B cell (primary cell): ENCODE data around the gene PTPRG. TPM values are rescaled to one million over a fixed set of nuclear protein-coding genes. Genes with fewer than 3 reads are reported as not detected.

Experiments
- ATAC-seq: fragments of 200-7000 bp; cut with Tn5 transposase; one replicate; pipeline ENCODE4 v1.10.0; 2021; ENCODE audit warnings: low read depth, mild to moderate bottlenecking, moderate number of reproducible peaks, moderate library complexity
- CTCF ChIA-PET: fragments of 350-600 bp; sonication (Branson Sonifier 250); formaldehyde crosslinking; loops from one replicate; lab custom pipeline; 2021; ENCODE audit warnings: antibody characterized with exemption, inconsistent platforms; lab: Charles Lee
- POLR2A ChIA-PET: fragments of 350-600 bp; sonication (Branson Sonifier 250); formaldehyde crosslinking; loops from one replicate; lab custom pipeline; 2021; ENCODE audit warnings: antibody characterized with exemption; lab: Charles Lee
- DNase-seq: peaks from one replicate; pipeline ENCODE4 v3.0.0; 2013
- H2AFZ ChIP-seq: 2 replicates; pipeline ENCODE4 v1.6.1; 2012; ENCODE audit warnings: mild to moderate bottlenecking, low read depth, low read length; ENCODE audit not compliant: insufficient read depth, poor library complexity, severe bottlenecking
- H3K27ac ChIP-seq, 2 donors: 1 replicate in 1 of 2; 2 replicates in 1 of 2; pipeline ENCODE4 v1.5.1; 2012 to 2013; ENCODE audit warnings: low read length in 2 of 2, mild to moderate bottlenecking in 2 of 2, moderate library complexity in 1 of 2
- H3K27me3 ChIP-seq, 4 experiments: fragments of 200-600 bp in 1 of 4; sonication (generic) in 1 of 4; replicated peaks in 1 of 4; 1 replicate in 2 of 4; 2 replicates in 2 of 4; pipeline versions ENCODE4 v1.6.1 to v1.7.0; 2013 to 2016; ENCODE audit warnings: low read length in 3 of 4, mild to moderate bottlenecking in 2 of 4, mixed read lengths in 1 of 4, moderate library complexity in 1 of 4; ENCODE audit not compliant: insufficient read depth in 4 of 4, control insufficient read depth in 3 of 4; ENCODE audit errors: control extremely low read depth in 1 of 4
- H3K36me3 ChIP-seq, 2 experiments: replicated peaks in 1 of 2; 1 replicate in 1 of 2; 2 replicates in 1 of 2; pipeline versions ENCODE4 v1.6.1 to v1.7.1; 2013; ENCODE audit warnings: low read length in 1 of 2; ENCODE audit not compliant: insufficient read depth in 2 of 2, control insufficient read depth in 1 of 2; ENCODE audit errors: control extremely low read depth in 1 of 2, extremely low read depth in 1 of 2
- H3K4me1 ChIP-seq, 2 donors: fragments of 200-600 bp in 1 of 2; sonication (generic) in 1 of 2; 1 replicate in 1 of 2; 2 replicates in 1 of 2; pipeline versions ENCODE4 v1.5.1 to v1.6.1; 2013 to 2017; ENCODE audit warnings: low read length in 2 of 2; ENCODE audit not compliant: control insufficient read depth in 2 of 2, insufficient read depth in 2 of 2
- H3K4me2 ChIP-seq: replicated peaks from 2 replicates; pipeline ENCODE3; 2012; ENCODE audit warnings: mild to moderate bottlenecking, low read depth, low read length; ENCODE audit not compliant: poor library complexity, severe bottlenecking
- H3K4me3 ChIP-seq, 5 experiments: fragments of 200-600 bp in 1 of 5; sonication (generic) in 1 of 5; 1 replicate in 3 of 5; 2 replicates in 2 of 5; pipeline versions ENCODE4 v1.5.1 to v1.7.0; 2011 to 2016; ENCODE audit warnings: low read length in 4 of 5, mild to moderate bottlenecking in 4 of 5, low read depth in 2 of 5, control low read depth in 1 of 5, moderate library complexity in 1 of 5; ENCODE audit not compliant: insufficient read depth in 1 of 5; ENCODE audit errors: control extremely low read depth in 1 of 5, extremely low read depth in 1 of 5
- H3K79me2 ChIP-seq: fragments of 200-600 bp; sonication (generic); one replicate; pipeline ENCODE4 v1.6.0; 2016; ENCODE audit warnings: low read length; ENCODE audit not compliant: control insufficient read depth, insufficient read depth
- H3K9ac ChIP-seq: fragments of 200-600 bp; sonication (generic); 2 replicates; pipeline ENCODE4 v1.6.1; 2017; ENCODE audit warnings: mild to moderate bottlenecking, low read length, moderate library complexity
- H3K9me3 ChIP-seq, 3 donors: one replicate each; pipeline versions ENCODE4 v1.6.1 to v1.7.1; 2013; ENCODE audit warnings: low read length in 2 of 3; ENCODE audit not compliant: control insufficient read depth in 2 of 3, insufficient read depth in 1 of 3; ENCODE audit errors: control extremely low read depth in 1 of 3
- H4K20me1 ChIP-seq: 2 replicates; pipeline ENCODE4 v1.6.0; 2012; ENCODE audit warnings: mild to moderate bottlenecking, low read length; ENCODE audit not compliant: insufficient read depth, control insufficient read depth, poor library complexity, severe bottlenecking
- H3K27ac Mint-ChIP-seq: one replicate; pipeline ENCODE4 v1.8.0; 2021; ENCODE audit warnings: mixed read lengths
- H3K27me3 Mint-ChIP-seq: one replicate; pipeline ENCODE4 v1.8.0; 2021; ENCODE audit warnings: mixed read lengths
- H3K4me1 Mint-ChIP-seq: one replicate; pipeline ENCODE4 v1.8.0; 2021; ENCODE audit warnings: mixed read lengths
- H3K4me3 Mint-ChIP-seq: one replicate; pipeline ENCODE4 v1.8.0; 2021; ENCODE audit warnings: mixed read lengths
- H3K9me3 Mint-ChIP-seq: one replicate; pipeline ENCODE4 v1.8.0; 2022; ENCODE audit warnings: mixed read lengths; ENCODE audit not compliant: insufficient read depth
- EZH2 ChIP-seq: IDR thresholded peaks from 2 replicates; pipeline ENCODE4 v1.6.1; 2012; ENCODE audit warnings: borderline replicate concordance, low read depth, mild to moderate bottlenecking, moderate library complexity, low read length; ENCODE audit not compliant: insufficient read depth, poor library complexity, severe bottlenecking
- WGBS: methylation state at CpG from one replicate; pipeline ENCODE4 v1.1.5; 2013; ENCODE audit warnings: missing lambda C conversion rate; ENCODE audit not compliant: insufficient coverage; 5-methylcytosine and 5-hydroxymethylcytosine counted together
- intact Hi-C: fragments of 100-400 bp; cut with micrococcal nuclease; formaldehyde crosslinking; loops from one replicate; pipeline ENCODE4 v1.10.0; 2022
- polyA plus RNA-seq: library from polyadenylated mRNA; depleted of rRNA; stranded (reverse); fragments of >200 nt; gene quantifications from 2 replicates; pipeline ENCODE4 v1.2.3, GENCODE V29; 2012
- total RNA-seq, 2 donors: library from RNA; stranded (reverse); fragments of 120-200 nt in 1 of 2; gene quantifications; 1 replicate in 1 of 2; 2 replicates in 1 of 2; pipeline versions ENCODE4 v1.2.3 to v1.2.4, GENCODE V29; 2013 to 2022
- TF ChIP-seq, protein P1 (sequence below): fragments of 200-600 bp; IDR thresholded peaks from one replicate; pipeline ENCODE4 v1.8.0; 2022; ENCODE audit warnings: antibody characterized with exemption, mild to moderate bottlenecking

Gene PTPRG
- total and polyA plus RNA-seq, 2 donors (not counting 1 experiment from before 2014, with no cell fraction given): 0.12 to 1.3 TPM

DNA sequence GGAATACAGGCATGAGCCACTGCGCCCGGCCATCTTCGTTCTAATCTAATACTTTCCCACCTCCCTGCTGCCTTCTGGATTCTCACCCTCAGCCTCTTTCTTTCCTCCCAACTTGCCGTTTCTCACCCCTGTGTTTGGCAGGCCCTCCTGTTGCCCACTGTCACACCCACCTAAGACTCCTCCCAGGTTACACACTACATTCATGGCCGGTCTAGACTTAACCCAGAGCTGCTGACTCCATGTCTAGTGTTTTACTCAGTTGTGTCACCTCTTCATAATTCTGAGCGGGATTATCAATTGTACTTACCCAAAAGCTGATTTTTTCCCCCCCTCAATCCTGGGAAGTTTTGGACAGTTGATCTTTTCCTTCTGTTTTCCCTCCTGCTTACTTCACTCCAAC, 588.2 kb downstream of the PTPRG start:
- Histone ChIP-seq H2AFZ (no peak overlapping the region), H3K4me1 (no peaks in the 10 kb centered on the region), H3K36me3 (no peaks in the 10 kb centered on the region), H3K27ac (no peak overlapping the region), H3K9me3 (no peaks in the 10 kb centered on the region), H3K9ac (no peak overlapping the region), H4K20me1 (no peaks in the 10 kb centered on the region), H3K79me2 (no peaks in the 10 kb centered on the region), H3K4me2 (no peak overlapping the region), H3K4me3 (no peak overlapping the region), H3K27me3 (peaks cover 0 to 3% (median 0%) of the 10 kb centered on the region in 4 experiments)
- TF ChIP-seq, protein P1, sequence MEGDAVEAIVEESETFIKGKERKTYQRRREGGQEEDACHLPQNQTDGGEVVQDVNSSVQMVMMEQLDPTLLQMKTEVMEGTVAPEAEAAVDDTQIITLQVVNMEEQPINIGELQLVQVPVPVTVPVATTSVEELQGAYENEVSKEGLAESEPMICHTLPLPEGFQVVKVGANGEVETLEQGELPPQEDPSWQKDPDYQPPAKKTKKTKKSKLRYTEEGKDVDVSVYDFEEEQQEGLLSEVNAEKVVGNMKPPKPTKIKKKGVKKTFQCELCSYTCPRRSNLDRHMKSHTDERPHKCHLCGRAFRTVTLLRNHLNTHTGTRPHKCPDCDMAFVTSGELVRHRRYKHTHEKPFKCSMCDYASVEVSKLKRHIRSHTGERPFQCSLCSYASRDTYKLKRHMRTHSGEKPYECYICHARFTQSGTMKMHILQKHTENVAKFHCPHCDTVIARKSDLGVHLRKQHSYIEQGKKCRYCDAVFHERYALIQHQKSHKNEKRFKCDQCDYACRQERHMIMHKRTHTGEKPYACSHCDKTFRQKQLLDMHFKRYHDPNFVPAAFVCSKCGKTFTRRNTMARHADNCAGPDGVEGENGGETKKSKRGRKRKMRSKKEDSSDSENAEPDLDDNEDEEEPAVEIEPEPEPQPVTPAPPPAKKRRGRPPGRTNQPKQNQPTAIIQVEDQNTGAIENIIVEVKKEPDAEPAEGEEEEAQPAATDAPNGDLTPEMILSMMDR: no peak
- DNase-seq (no peak), ATAC-seq (no peak)
- WGBS: 93% methylated on average over 6 of the region's 6 CpGs
- Mint-ChIP-seq H3K4me1 (no peaks in the 10 kb centered on the region), H3K27me3 (peaks cover 3% of the 10 kb centered on the region), H3K4me3 (no peak overlapping the region), H3K9me3 (no peaks in the 10 kb centered on the region), H3K27ac (no peak overlapping the region)
- CTCF ChIA-PET: no interaction called here
- intact Hi-C loops: no loop called here
- POLR2A ChIA-PET: no interaction called here

DNA sequence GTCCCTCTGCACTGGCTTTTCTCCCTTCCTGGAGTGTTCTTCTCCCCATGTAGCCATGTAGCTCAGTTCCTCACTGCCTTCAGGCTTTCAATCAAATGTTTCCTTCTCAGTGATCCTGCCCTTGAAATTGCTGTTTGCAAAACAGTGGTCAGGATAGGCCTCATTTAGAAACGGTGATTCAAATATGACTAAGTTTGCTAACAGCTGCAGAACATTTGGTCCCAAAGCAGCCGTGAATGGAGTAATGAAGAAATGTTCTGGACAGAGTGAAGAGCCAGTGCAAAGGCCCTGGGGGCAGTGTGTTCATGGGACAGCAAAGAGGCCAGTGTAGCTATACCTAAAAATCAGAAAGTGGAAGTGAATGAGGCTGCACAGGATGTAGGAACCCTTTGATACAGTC, 588.6 kb downstream of the PTPRG start:
- 80% methylated on average over 2 of the region's 2 CpGs for WGBS
- H3K27ac Mint-ChIP-seq: no peak overlapping the region
- no peak overlapping the region for H3K27ac ChIP-seq
- intact Hi-C loops: no loop called here
- no peaks in the 10 kb centered on the region for H3K4me1 ChIP-seq
- H3K36me3 ChIP-seq: no peaks in the 10 kb centered on the region
- H4K20me1 ChIP-seq: no peaks in the 10 kb centered on the region
- H3K9me3 ChIP-seq: no peaks in the 10 kb centered on the region
- H3K4me3 Mint-ChIP-seq: no peak overlapping the region
- DNase-seq (no peak), ATAC-seq (no peak)
- H3K27me3 Mint-ChIP-seq: peaks cover 3% of the 10 kb centered on the region
- H3K9me3 Mint-ChIP-seq: no peaks in the 10 kb centered on the region
- H3K9ac ChIP-seq: no peak overlapping the region
- TF ChIP-seq, protein P1: no peak
- no peak for TF ChIP-seq EZH2
- no peaks in the 10 kb centered on the region for H3K79me2 ChIP-seq
- H3K4me1 Mint-ChIP-seq: no peaks in the 10 kb centered on the region
- peaks cover 0 to 3% (median 0%) of the 10 kb centered on the region in 4 experiments for H3K27me3 ChIP-seq
- H3K4me3 ChIP-seq: no peak overlapping the region
- CTCF ChIA-PET: no interaction called here
- H2AFZ ChIP-seq: no peak overlapping the region
- POLR2A ChIA-PET: no interaction called here
- H3K4me2 ChIP-seq: no peak overlapping the region
